Activated CD4-positive, alpha-beta T cell treated with anti-CD3 and anti-CD28 coated beads for 36 hours (primary cell): ENCODE data around the gene RYR2. TPM values are rescaled to one million over a fixed set of nuclear protein-coding genes. Genes with fewer than 3 reads are reported as not detected.

ENCODE experiments used
- ATAC-seq: fragments of 200-7000 bp; cut with Tn5 transposase; one replicate; pipeline ENCODE4 v1.10.0; 2021; ENCODE audit warnings: mild to moderate bottlenecking, moderate library complexity
- CTCF ChIA-PET: fragments of 350-600 bp; sonication (Branson Sonifier 250); formaldehyde crosslinking; loops from one replicate; lab custom pipeline; 2021; ENCODE audit warnings: antibody characterized with exemption; lab: Charles Lee
- POLR2A ChIA-PET: fragments of 350-600 bp; sonication (Branson Sonifier 250); formaldehyde crosslinking; loops from one replicate; lab custom pipeline; 2021; ENCODE audit warnings: antibody characterized with exemption, inconsistent platforms; lab: Charles Lee
- DNase-seq: peaks from one replicate; pipeline ENCODE4 v3.0.0-alpha.2; 2020
- H3K27ac Mint-ChIP-seq: one replicate; pipeline ENCODE4 v1.8.0; 2021; ENCODE audit warnings: mixed read lengths
- H3K27me3 Mint-ChIP-seq: one replicate; pipeline ENCODE4 v1.8.0; 2021; ENCODE audit warnings: mixed read lengths
- H3K36me3 Mint-ChIP-seq: one replicate; pipeline ENCODE4 v1.8.0; 2021; ENCODE audit warnings: low read depth, mixed read lengths
- H3K4me1 Mint-ChIP-seq: one replicate; pipeline ENCODE4 v1.8.0; 2021; ENCODE audit warnings: mixed read lengths
- H3K4me3 Mint-ChIP-seq: one replicate; pipeline ENCODE4 v1.8.0; 2021; ENCODE audit warnings: mild to moderate bottlenecking, moderate library complexity, mixed read lengths
- H3K9me3 Mint-ChIP-seq: one replicate; pipeline ENCODE4 v1.8.0; 2021; ENCODE audit warnings: low read depth, mixed read lengths
- intact Hi-C, 2 experiments: fragments of 100-400 bp; cut with DNase I in 1 of 2; cut with micrococcal nuclease in 1 of 2; formaldehyde crosslinking; loops; one replicate each; pipeline versions ENCODE4 v1.14.2 to v1.15.1; 2022 to 2024; cut with DNase I, micrococcal nuclease
- total RNA-seq, 2 experiments: library from RNA; stranded (reverse); gene quantifications; one replicate each; pipeline ENCODE4 v1.2.3, GENCODE V29; 2021

The RYR2 gene
- total RNA-seq, 2 experiments from 2014 or later = 0.04 to 0.05 TPM

DNA sequence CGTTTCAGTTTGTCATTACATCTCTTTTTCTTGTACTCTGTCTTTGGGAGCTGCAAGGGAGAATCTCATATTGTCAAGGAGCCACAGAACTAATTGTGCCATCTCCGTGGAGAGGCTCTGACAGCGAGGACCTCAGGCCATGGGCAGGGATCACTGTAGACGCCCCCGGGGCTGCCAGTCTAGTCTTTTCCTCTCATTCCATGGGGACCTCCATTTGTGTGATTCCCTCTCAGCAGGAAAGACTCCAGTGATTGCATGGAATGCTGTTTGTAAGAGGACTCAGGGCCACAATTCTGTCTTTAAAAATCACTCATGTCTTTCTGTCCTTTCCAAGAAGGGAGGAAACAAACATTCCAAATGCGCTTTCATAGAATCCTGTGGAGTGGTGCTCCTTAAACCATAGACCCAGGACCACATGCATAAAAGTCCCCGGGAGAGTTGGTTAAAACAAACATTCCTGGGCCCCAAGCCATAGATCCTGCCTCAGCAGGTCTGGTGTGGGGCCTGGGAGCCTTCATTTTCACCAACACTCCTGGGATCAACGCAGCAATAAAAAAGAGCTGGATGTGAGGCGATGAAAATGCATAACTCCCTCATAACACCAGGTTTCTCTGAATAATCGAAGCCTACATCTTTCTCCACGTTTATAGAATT is 744.2 kb downstream of the RYR2 start:
- no peaks in the 10 kb centered on the region for H3K36me3 Mint-ChIP-seq
- no peak overlapping the region for H3K27ac Mint-ChIP-seq
- ChIA-PET POLR2A (no interaction called here), CTCF (no interaction called here)
- intact Hi-C loops = no loop called here
- DNase-seq (no peak), ATAC-seq (no peak)
- H3K4me1 Mint-ChIP-seq = no peaks in the 10 kb centered on the region
- no peaks in the 10 kb centered on the region for H3K9me3 Mint-ChIP-seq
- H3K27me3 Mint-ChIP-seq = no peaks in the 10 kb centered on the region
- H3K4me3 Mint-ChIP-seq = no peak overlapping the region

DNA sequence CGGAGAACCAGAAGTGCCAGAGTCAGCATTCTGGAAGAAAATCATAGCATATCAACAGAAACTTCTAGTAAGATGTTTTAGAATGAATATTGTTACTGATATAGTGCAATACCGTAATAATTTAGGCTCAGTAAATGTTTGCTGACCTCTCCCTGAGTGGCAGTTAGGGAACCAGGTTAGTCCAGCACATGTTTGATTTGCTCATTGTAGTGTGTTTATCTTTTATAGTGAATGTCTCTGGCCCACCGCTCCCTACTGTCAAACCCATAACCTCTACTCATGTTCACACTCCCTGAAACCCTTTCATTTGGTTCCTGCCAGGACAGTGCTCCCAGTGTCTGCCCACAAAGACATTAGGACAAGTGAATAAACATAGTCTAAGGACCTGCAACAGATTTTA is 746.1 kb downstream of the RYR2 start:
- no peaks in the 10 kb centered on the region for H3K36me3 Mint-ChIP-seq
- ATAC-seq (no peak), DNase-seq (no peak)
- no peak overlapping the region for H3K4me3 Mint-ChIP-seq
- H3K4me1 Mint-ChIP-seq = no peaks in the 10 kb centered on the region
- no peak overlapping the region for H3K27ac Mint-ChIP-seq
- CTCF ChIA-PET = no interaction called here
- intact Hi-C loops = no loop called here
- H3K27me3 Mint-ChIP-seq = no peaks in the 10 kb centered on the region
- POLR2A ChIA-PET = no interaction called here
- H3K9me3 Mint-ChIP-seq = no peaks in the 10 kb centered on the region

DNA sequence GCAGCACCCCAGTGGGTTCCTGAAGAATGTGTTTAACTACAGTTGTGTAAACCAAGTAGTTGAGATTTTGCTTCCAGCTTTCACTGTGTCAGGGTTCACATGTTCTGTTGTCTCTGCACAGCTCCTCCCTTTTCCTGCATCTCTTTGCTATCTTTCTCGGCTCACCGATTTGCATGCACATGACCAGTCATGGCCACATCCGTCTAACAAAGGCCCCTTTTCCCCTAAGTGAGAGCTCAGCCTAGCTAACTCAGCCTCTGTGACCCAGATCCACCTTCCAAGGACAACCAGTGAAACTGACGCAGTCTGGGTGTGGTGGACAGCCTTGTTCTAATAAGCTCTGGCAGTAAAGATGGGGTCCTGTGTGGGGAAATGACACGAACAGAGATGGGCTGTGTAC is 747.6 kb downstream of the RYR2 start:
- ATAC-seq = no peak
- Mint-ChIP-seq H3K27ac (no peak overlapping the region), H3K4me3 (no peak overlapping the region), H3K9me3 (no peaks in the 10 kb centered on the region), H3K4me1 (no peaks in the 10 kb centered on the region), H3K27me3 (no peaks in the 10 kb centered on the region), H3K36me3 (no peaks in the 10 kb centered on the region)
- ChIA-PET POLR2A (no interaction called here), CTCF (no interaction called here)
- intact Hi-C loops = no loop called here
- DNase-seq = no peak

DNA sequence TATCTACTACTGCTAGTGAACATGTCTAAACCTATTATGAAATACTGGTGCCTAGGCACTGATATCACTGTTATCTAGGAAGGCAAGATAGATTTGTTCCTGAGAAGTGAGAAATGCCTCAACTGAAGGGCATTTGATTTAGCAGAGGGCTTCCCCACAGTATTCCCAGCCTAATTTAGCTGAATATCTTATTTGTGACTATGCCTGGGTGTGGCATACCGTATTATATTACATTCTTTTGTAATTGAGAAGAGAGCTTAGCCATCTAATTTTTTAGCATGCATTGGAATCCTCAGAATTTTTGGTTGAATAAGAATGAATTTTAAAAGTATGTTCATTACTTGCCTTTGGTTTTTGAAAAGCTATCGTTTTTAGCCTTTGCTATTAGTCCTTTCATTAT is 749.6 kb downstream of the RYR2 start:
- ChIA-PET POLR2A (no interaction called here), CTCF (interaction anchor here (0.8 kb wide), 1 partner anchor 17 kb away, joined by 3 read pairs; no protein-coding TSS in a partner anchor)
- no peak for ATAC-seq
- no peak overlapping the region for H3K4me3 Mint-ChIP-seq
- H3K9me3 Mint-ChIP-seq = no peaks in the 10 kb centered on the region
- no peaks in the 10 kb centered on the region for H3K27me3 Mint-ChIP-seq
- no peaks in the 10 kb centered on the region for H3K36me3 Mint-ChIP-seq
- no peaks in the 10 kb centered on the region for H3K4me1 Mint-ChIP-seq
- H3K27ac Mint-ChIP-seq = no peak overlapping the region
- intact Hi-C loops = no loop called here
- no peak for DNase-seq

DNA sequence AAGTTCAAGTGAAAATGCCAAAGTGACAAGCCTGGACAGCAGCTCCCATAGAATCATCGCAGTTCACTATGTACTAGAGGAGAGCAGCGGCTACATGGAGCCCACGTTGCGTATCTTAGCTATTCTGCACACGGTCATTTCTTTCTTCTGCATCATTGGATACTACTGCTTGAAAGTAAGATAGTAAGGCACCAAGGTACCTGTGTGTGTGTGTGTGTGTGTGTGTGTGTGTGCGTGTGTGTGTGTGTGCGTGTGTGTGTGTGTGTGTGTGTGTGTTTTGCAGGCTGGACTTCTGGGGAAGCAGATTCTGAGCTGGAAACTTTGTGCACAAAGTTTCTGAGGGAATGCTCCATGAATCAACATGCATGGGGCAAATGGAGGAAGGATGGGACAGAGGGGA is 750.2 kb downstream of the RYR2 start:
- H3K27me3 Mint-ChIP-seq = peaks cover 2% of the 10 kb centered on the region
- H3K4me1 Mint-ChIP-seq = no peaks in the 10 kb centered on the region
- DNase-seq (no peak), ATAC-seq (no peak)
- CTCF ChIA-PET = interaction anchor here (0.8 kb wide), 1 partner anchor 17 kb away, joined by 3 read pairs; no protein-coding TSS in a partner anchor
- H3K36me3 Mint-ChIP-seq = no peaks in the 10 kb centered on the region
- POLR2A ChIA-PET = no interaction called here
- H3K9me3 Mint-ChIP-seq = no peaks in the 10 kb centered on the region
- intact Hi-C loops = no loop called here
- H3K4me3 Mint-ChIP-seq = no peak overlapping the region
- H3K27ac Mint-ChIP-seq = no peak overlapping the region

DNA sequence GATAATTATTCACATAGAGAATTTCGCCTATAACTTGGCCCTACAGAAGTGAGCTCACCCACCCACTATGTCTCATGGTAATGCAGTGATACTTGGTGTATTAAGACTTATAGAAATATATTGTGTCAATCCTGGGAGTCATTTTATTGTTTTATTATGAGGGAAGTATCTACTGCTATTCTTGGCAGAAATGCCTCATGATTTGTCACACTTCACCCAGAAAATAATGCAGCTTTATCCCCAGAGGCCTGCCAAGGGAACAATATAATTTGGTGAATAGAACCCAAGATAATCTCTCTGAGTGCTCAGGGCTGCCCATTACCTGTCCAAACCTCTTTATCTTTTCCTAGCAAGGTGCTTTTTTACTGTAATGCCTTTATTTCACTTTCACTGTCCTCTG is 750.7 kb downstream of the RYR2 start:
- POLR2A ChIA-PET = no interaction called here
- DNase-seq (no peak), ATAC-seq (no peak)
- no peaks in the 10 kb centered on the region for H3K4me1 Mint-ChIP-seq
- H3K27me3 Mint-ChIP-seq = peaks cover 4% of the 10 kb centered on the region
- H3K4me3 Mint-ChIP-seq = no peak overlapping the region
- H3K27ac Mint-ChIP-seq = no peak overlapping the region
- H3K36me3 Mint-ChIP-seq = no peaks in the 10 kb centered on the region
- no peaks in the 10 kb centered on the region for H3K9me3 Mint-ChIP-seq
- intact Hi-C loops = no loop called here
- CTCF ChIA-PET = no interaction called here

DNA sequence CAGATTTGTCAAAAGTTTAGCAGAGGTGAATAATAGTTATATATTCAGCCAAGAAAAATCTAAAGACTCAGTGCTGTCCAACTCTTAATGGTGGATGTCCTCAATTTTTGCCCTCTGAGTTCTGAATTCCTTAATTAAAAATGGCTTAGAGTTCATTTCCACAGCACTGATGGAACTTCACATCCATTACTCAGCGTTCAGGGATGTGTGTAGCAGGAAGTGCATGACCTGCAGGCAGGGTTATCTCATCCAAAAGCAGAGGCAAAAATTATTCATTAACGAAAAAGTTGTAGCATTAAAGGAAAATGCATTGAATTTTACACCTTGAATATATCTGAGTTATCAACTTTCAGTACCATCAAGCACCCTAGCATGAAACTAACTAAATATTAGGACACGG is 752.1 kb downstream of the RYR2 start:
- intact Hi-C loops = no loop called here
- no peak for ATAC-seq
- H3K9me3 Mint-ChIP-seq = no peaks in the 10 kb centered on the region
- no peak overlapping the region for H3K4me3 Mint-ChIP-seq
- H3K27me3 Mint-ChIP-seq = peaks cover 4% of the 10 kb centered on the region
- H3K4me1 Mint-ChIP-seq = no peaks in the 10 kb centered on the region
- POLR2A ChIA-PET = no interaction called here
- CTCF ChIA-PET = no interaction called here
- no peaks in the 10 kb centered on the region for H3K36me3 Mint-ChIP-seq
- no peak for DNase-seq
- no peak overlapping the region for H3K27ac Mint-ChIP-seq

DNA sequence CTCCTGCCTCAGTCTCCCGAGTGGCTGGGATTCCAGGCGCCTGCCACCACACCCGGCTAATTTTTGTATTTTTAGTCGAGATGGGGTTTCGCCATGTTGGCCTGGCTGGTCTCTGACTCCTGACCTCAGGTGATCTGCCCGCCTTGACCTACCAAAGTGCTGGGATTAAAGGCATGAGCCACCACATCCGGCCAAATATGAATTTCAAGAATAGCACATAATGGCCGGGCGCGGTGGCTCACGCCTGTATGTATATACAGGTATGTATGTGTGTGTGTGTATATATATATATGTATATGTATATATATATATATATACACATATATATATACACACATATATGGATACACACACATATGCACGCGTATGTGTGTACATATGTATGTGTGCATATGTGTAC is 753.6 kb downstream of the RYR2 start:
- Mint-ChIP-seq H3K9me3 (no peaks in the 10 kb centered on the region), H3K4me1 (no peaks in the 10 kb centered on the region), H3K4me3 (no peak overlapping the region), H3K27ac (no peak overlapping the region), H3K36me3 (no peaks in the 10 kb centered on the region), H3K27me3 (peaks cover 4% of the 10 kb centered on the region)
- POLR2A ChIA-PET = no interaction called here
- DNase-seq = no peak
- CTCF ChIA-PET = no interaction called here
- intact Hi-C loops = no loop called here
- ATAC-seq = no peak

DNA sequence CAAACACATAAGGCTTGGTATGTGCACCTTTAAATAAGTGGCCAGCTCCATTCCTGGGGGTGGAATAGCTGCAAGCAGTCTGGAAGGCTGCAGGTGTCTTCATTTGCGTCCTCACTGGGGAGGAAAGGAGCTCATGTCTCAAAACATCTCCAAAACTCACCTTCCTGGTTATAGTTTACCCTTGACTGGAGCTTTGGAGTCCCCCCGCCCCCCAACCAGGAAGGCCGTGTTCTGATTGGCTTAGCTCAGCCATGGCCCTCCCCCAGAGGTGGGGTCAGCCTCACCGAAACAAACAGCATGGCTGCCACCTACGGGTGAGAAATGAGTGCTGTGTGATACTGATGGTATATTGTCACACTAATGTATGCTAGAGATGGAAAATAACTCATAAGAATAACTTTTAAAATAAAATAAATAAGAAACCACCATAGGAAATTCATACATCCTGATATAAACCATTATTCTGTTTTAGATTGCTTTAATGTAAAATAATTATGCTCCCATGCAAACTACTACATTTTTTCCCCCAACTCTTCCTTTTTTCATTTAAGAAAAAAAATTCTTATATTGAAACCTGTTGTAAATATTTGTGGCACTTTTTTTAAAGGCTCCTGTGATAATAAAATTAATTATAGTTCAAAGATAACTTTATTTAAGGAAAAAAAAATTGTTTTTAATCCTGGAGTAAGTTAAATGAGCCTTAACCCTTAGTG is 757.9 kb downstream of the RYR2 start:
- H3K36me3 Mint-ChIP-seq = no peaks in the 10 kb centered on the region
- no peak overlapping the region for H3K4me3 Mint-ChIP-seq
- no peaks in the 10 kb centered on the region for H3K4me1 Mint-ChIP-seq
- intact Hi-C loops = no loop called here
- H3K27ac Mint-ChIP-seq = no peak overlapping the region
- CTCF ChIA-PET = interaction anchor here (1.0 kb wide), 1 partner anchor 34 kb away, joined by 3 read pairs; no protein-coding TSS in a partner anchor
- H3K9me3 Mint-ChIP-seq = no peaks in the 10 kb centered on the region
- ATAC-seq = peak; percentile 91
- peak; percentile 65 for DNase-seq
- peaks cover 4% of the 10 kb centered on the region for H3K27me3 Mint-ChIP-seq
- POLR2A ChIA-PET = no interaction called here

DNA sequence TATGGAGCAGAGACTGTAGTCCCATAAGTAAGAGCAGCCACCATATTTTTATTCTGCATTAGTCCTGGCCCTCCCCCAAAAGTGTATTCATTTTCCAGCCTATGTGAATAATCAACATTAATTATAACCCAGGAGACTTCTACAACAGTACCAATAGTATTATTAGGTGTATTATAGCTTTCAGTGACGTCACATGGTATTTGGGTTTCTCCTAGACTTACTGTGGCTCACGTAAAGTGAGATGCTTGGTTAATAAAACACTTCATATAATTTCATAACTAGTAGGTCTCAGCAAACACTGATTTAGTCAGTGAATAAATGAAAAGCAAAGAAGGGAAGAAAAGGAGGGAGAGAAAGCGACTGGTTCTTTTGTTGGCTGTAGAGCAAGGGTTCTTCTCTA is 762.5 kb downstream of the RYR2 start:
- H3K9me3 Mint-ChIP-seq = no peaks in the 10 kb centered on the region
- ATAC-seq (no peak), DNase-seq (no peak)
- no peak overlapping the region for H3K27ac Mint-ChIP-seq
- no peaks in the 10 kb centered on the region for H3K36me3 Mint-ChIP-seq
- intact Hi-C loops = no loop called here
- POLR2A ChIA-PET = no interaction called here
- peaks cover 2% of the 10 kb centered on the region for H3K27me3 Mint-ChIP-seq
- H3K4me1 Mint-ChIP-seq = no peaks in the 10 kb centered on the region
- H3K4me3 Mint-ChIP-seq = no peak overlapping the region
- CTCF ChIA-PET = no interaction called here

DNA sequence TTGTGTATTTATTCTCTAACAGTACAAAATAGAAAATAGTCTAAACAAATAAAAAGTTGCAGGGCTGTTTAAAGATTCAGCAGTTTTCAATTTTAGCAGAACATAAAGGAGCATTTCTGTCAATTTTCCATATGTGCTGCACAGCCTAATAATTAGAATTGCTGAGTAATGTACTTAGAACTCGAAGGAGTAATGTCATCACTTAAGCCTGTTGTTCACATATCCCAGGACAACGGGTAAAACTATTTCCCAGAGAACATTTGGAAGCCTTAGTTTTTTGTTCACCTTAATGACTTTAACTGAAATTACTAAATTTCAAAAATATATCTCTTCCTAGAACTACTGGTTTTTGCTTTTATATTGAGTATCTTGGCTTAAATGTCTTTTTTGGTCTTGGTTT is 767.1 kb downstream of the RYR2 start:
- ATAC-seq (no peak), DNase-seq (no peak)
- CTCF ChIA-PET = interaction anchor here (0.7 to 1.1 kb wide), 3 partner anchors 12 to 1327 kb away, joined by 3 to 4 read pairs (median 3); no protein-coding TSS in a partner anchor
- intact Hi-C loops = no loop called here
- POLR2A ChIA-PET = no interaction called here
- Mint-ChIP-seq H3K27me3 (peaks cover 2% of the 10 kb centered on the region), H3K4me1 (no peaks in the 10 kb centered on the region), H3K4me3 (no peak overlapping the region), H3K9me3 (no peaks in the 10 kb centered on the region), H3K36me3 (no peaks in the 10 kb centered on the region), H3K27ac (no peak overlapping the region)

DNA sequence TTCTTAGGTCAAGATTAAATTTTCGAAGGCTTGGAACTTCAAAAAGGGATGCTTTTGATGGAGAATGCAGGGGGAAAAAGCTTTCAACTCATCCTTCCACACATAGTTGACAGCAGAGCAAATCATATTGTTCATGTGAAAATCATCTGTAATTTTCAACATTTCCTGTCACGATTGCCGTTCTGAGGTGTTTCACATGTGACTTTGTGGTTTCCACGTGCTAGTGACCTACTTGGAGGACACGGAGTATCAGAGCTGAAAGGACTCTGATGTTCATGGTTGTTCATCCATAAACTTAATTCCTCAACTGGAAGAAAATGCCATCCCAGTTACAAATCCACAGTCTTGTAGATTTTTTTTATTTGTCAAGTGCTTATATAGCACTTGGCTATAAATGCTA is 769.6 kb downstream of the RYR2 start:
- Mint-ChIP-seq H3K9me3 (no peaks in the 10 kb centered on the region), H3K27me3 (peaks cover 2% of the 10 kb centered on the region), H3K4me3 (no peak overlapping the region), H3K4me1 (no peaks in the 10 kb centered on the region), H3K27ac (no peak overlapping the region), H3K36me3 (no peaks in the 10 kb centered on the region)
- intact Hi-C loops = loop anchor here in 1 of 2 experiments (1.0 kb wide), 1 partner anchor 34 kb away; no protein-coding TSS in a partner anchor
- POLR2A ChIA-PET = no interaction called here
- DNase-seq (no peak), ATAC-seq (no peak)
- CTCF ChIA-PET = interaction anchor here (0.6 to 0.7 kb wide), 2 partner anchors 1497 to 1548 kb away, joined by 3 read pairs; no protein-coding TSS in a partner anchor
